Left lung (tissue), 10 donors: ENCODE results near the gene PLD4. TPM values are rescaled to one million over a fixed set of nuclear protein-coding genes. Genes with fewer than 3 reads are reported as not detected.

Experiments
- ATAC-seq: fragments of 200-7000 bp; cut with Tn5 transposase; one replicate; pipeline ENCODE4 v1.9.1; 2020; ENCODE audit warnings: moderate library complexity
- DNase-seq, 4 donors: peaks; one replicate each; pipeline ENCODE4 v3.0.0-alpha.2; 2013 to 2020
- H3K27ac ChIP-seq, 2 donors: fragments of 200-600 bp; sonication (generic) in 1 of 2; one replicate each; pipeline versions ENCODE4 v1.5.0 to v1.8.0; 2020 to 2021
- H3K27me3 ChIP-seq, 2 donors: fragments of 200-600 bp; sonication (generic) in 1 of 2; one replicate each; pipeline versions ENCODE4 v1.5.0 to v1.8.0; 2020 to 2021
- H3K36me3 ChIP-seq, 2 donors: fragments of 200-600 bp; sonication (generic) in 1 of 2; one replicate each; pipeline versions ENCODE4 v1.5.0 to v1.8.0; 2020 to 2021
- H3K4me1 ChIP-seq, 2 donors: fragments of 200-600 bp; one replicate each; pipeline ENCODE4 v1.8.0; 2021
- H3K4me3 ChIP-seq, 2 donors: fragments of 200-600 bp; sonication (generic) in 1 of 2; one replicate each; pipeline versions ENCODE4 v1.5.0 to v1.8.0; 2020 to 2021; ENCODE audit warnings: mild to moderate bottlenecking in 1 of 2
- H3K9me3 ChIP-seq, 2 donors: fragments of 200-600 bp; sonication (generic) in 1 of 2; one replicate each; pipeline versions ENCODE4 v1.5.0 to v1.8.0; 2020 to 2021
- intact Hi-C, 2 donors: fragments of 100-400 bp; cut with DNase I; formaldehyde crosslinking; loops; one replicate each; pipeline versions ENCODE4 v1.11.2 to v1.14.2; 2022
- polyA plus RNA-seq, 6 donors: library from polyadenylated mRNA; unstranded; fragments of 120-200 nt; gene quantifications; one replicate each; pipeline ENCODE4 v1.2.1, GENCODE V29; 2013; ENCODE audit not compliant: insufficient read length in 6 of 6
- total RNA-seq, 2 donors: library from RNA; stranded (reverse); fragmentation: NEBNext Ultra II Directional; extraction: Animal tissue kit (Norgen Biotek cat#: 25700); gene quantifications; one replicate each; pipeline ENCODE4 v1.2.1, GENCODE V29; 2021
- TF ChIP-seq, protein P1 (sequence below), 2 donors: fragments of 200-600 bp; sonication (generic) in 1 of 2; IDR thresholded peaks; one replicate each; pipeline versions ENCODE4 v1.5.0 to v1.8.0; 2021; ENCODE audit warnings: antibody characterized with exemption in 2 of 2
- donor health status: DM: no; HTN: yes; CAD: no.
- donor health status: DM: no; HTN: no; CAD: no.

PLD4 gene
- total and polyA plus RNA-seq, 8 donors = 0.76 to 8.0 (median 4.7) TPM

DNA sequence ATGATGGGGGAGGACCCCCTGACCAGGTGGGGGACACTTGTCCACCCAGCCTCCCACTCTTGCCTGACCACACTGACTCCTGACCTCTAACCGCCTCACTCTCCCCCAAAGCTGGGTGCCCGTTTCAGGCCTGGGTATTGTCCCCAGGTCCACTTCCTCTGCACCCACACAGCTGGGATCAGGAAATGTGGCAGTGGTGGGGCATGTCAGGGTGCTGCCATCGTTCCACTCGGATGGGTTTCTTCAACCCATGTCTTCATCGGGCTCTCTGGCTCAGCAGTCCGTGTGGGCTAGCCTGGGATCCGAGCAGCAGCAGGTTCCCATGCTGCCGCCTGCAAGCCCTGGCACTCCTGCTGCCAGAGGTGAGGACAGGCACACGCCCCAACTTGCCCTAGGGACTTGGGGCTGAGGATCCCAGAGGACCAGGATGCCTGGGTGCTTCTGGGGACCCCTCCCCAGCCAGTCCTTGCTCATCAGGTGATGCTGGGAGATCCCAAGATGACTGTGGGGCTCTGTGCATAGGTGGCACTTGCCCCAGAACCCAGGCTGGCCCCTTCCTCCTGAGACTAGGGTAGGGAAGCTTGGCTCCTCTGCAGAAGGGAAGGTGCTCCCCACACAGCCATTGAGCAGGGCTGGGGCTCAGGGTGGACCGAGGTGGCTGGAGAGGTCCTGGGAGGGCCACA is 58.0 kb downstream of the PLD4 start:
- H3K9me3 ChIP-seq = no peaks in the 10 kb centered on the region
- no peaks in the 10 kb centered on the region for H3K36me3 ChIP-seq
- intact Hi-C loops = no loop called here
- TF ChIP-seq, protein P1, sequence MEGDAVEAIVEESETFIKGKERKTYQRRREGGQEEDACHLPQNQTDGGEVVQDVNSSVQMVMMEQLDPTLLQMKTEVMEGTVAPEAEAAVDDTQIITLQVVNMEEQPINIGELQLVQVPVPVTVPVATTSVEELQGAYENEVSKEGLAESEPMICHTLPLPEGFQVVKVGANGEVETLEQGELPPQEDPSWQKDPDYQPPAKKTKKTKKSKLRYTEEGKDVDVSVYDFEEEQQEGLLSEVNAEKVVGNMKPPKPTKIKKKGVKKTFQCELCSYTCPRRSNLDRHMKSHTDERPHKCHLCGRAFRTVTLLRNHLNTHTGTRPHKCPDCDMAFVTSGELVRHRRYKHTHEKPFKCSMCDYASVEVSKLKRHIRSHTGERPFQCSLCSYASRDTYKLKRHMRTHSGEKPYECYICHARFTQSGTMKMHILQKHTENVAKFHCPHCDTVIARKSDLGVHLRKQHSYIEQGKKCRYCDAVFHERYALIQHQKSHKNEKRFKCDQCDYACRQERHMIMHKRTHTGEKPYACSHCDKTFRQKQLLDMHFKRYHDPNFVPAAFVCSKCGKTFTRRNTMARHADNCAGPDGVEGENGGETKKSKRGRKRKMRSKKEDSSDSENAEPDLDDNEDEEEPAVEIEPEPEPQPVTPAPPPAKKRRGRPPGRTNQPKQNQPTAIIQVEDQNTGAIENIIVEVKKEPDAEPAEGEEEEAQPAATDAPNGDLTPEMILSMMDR (IDR thresholded peaks at IDR 0.05) = no peak
- peaks cover 0 to 18% of the 10 kb centered on the region in 2 donors for H3K27me3 ChIP-seq
- no peak overlapping the region for H3K4me3 ChIP-seq
- H3K27ac ChIP-seq = no peak overlapping the region
- H3K4me1 ChIP-seq = peaks cover 18 to 48% of the 10 kb centered on the region in 2 donors
- DNase-seq (peak in 1 of 4 donors; percentile 55), ATAC-seq (no peak)

Other genes with a start within 250 kb of the PLD4 start
- 100 to 1,000 TPM; 111 to 120 TPM for gene INF2, start 235.3 kb upstream of the PLD4 start, total RNA-seq
- gene INF2, start 235.3 kb upstream of the PLD4 start, polyA plus RNA-seq = 10 to 100 TPM; 43.5 to 69.1 (median 52.4) TPM
- 1 to 10 TPM; 5.2 to 5.3 TPM for gene ADSS1, start 200.7 kb upstream of the PLD4 start, total RNA-seq
- gene ADSS1, start 200.7 kb upstream of the PLD4 start, polyA plus RNA-seq = 10 to 100 TPM; 10.4 to 16.6 (median 11.5) TPM
- gene SIVA1, start 171.7 kb upstream of the PLD4 start, total RNA-seq = 10 to 100 TPM; 59.2 to 69.5 TPM
- gene SIVA1, start 171.7 kb upstream of the PLD4 start, polyA plus RNA-seq = 10 to 100 TPM; 54.4 to 88.4 (median 76.2) TPM
- gene AKT1, start 129.1 kb upstream of the PLD4 start, total RNA-seq = 100 to 1,000 TPM; 173 to 176 TPM
- gene AKT1, start 129.1 kb upstream of the PLD4 start, polyA plus RNA-seq = 100 to 1,000 TPM; 144 to 214 (median 166) TPM
- gene ZBTB42, start 123.8 kb upstream of the PLD4 start, total RNA-seq = 10 to 100 TPM in 1 of 2 donors, 1 to 10 TPM in 1; 9.9 to 12.1 TPM
- gene ZBTB42, start 123.8 kb upstream of the PLD4 start, polyA plus RNA-seq = 1 to 10 TPM; 5.8 to 9.7 (median 8.7) TPM
- gene CEP170B, start 59.6 kb upstream of the PLD4 start, total RNA-seq = 10 to 100 TPM; 35.1 to 42.3 TPM
- 10 to 100 TPM; 10.0 to 20.6 (median 13.0) TPM for gene CEP170B, start 59.6 kb upstream of the PLD4 start, polyA plus RNA-seq
- 10 to 100 TPM; 22.1 to 22.3 TPM for gene AHNAK2, start 53.5 kb downstream of the PLD4 start, total RNA-seq
- gene AHNAK2, start 53.5 kb downstream of the PLD4 start, polyA plus RNA-seq = 1 to 10 TPM; 1.4 to 2.9 (median 1.9) TPM
- gene CLBA1, start 60.9 kb downstream of the PLD4 start, total RNA-seq = 1 to 10 TPM; 7.1 to 8.5 TPM
- gene CLBA1, start 60.9 kb downstream of the PLD4 start, polyA plus RNA-seq = 10 to 100 TPM; 11.5 to 17.2 (median 14.4) TPM
- gene CDCA4, start 96.2 kb downstream of the PLD4 start, total RNA-seq = 1 to 10 TPM; 9.4 to 9.6 TPM
- 10 to 100 TPM; 18.8 to 30.6 (median 21.6) TPM for gene CDCA4, start 96.2 kb downstream of the PLD4 start, polyA plus RNA-seq
- gene GPR132, start 140.6 kb downstream of the PLD4 start, total RNA-seq = 10 to 100 TPM in 1 of 2 donors, 1 to 10 TPM in 1; 1.9 to 10.4 TPM
- gene GPR132, start 140.6 kb downstream of the PLD4 start, polyA plus RNA-seq = 1 to 10 TPM in 3 of 6 donors, under 1 TPM in 3; 0.61 to 1.8 (median 1.1) TPM
- 10 to 100 TPM; 32.0 to 34.2 TPM for gene JAG2, start 243.9 kb downstream of the PLD4 start, total RNA-seq
- 10 to 100 TPM; 10.1 to 20.3 (median 13.9) TPM for gene JAG2, start 243.9 kb downstream of the PLD4 start, polyA plus RNA-seq